CD8-positive, alpha-beta memory T cell (primary cell): Measurements from ENCODE around the gene HSH2D. TPM values are rescaled to one million over a fixed set of nuclear protein-coding genes. Genes with fewer than 3 reads are reported as not detected.
A peak's percentile ranks its signal among the peaks of the same experiment; 100 is the strongest.
"Not testable (repeated sequence)": the region's sequence is repeated elsewhere in the genome, so short reads cannot be mapped to it uniquely, and the experiment has no call there.

Experiments used
- CTCF ChIA-PET: fragments of 350-600 bp; sonication (Branson Sonifier 250); formaldehyde crosslinking; loops from one replicate; lab custom pipeline; 2021; ENCODE audit warnings: antibody characterized with exemption; lab: Charles Lee
- POLR2A ChIA-PET: fragments of 350-600 bp; sonication (Branson Sonifier 250); formaldehyde crosslinking; loops from one replicate; lab custom pipeline; 2021; ENCODE audit warnings: antibody characterized with exemption; lab: Charles Lee
- DNase-seq, 5 donors: peaks; one replicate each; pipeline versions ENCODE4 v3.0.0 to v3.0.0-alpha.2; 2020 to 2022; ENCODE audit warnings: mixed read lengths in 1 of 5
- H3K27ac ChIP-seq: one replicate; pipeline ENCODE4 v1.7.0; 2013; ENCODE audit warnings: low read depth, mild to moderate bottlenecking, low read length, moderate library complexity
- H3K27me3 ChIP-seq: 2 replicates; pipeline ENCODE4 v1.7.0; 2013; ENCODE audit warnings: low read length, mild to moderate bottlenecking; ENCODE audit not compliant: insufficient read depth, poor library complexity, severe bottlenecking
- H3K36me3 ChIP-seq: 2 replicates; pipeline ENCODE4 v1.7.0; 2013; ENCODE audit warnings: mild to moderate bottlenecking, low read length, moderate library complexity; ENCODE audit not compliant: insufficient read depth
- H3K4me1 ChIP-seq: 2 replicates; pipeline ENCODE4 v1.7.0; 2013; ENCODE audit warnings: mild to moderate bottlenecking, low read length, moderate library complexity; ENCODE audit not compliant: insufficient read depth
- H3K4me3 ChIP-seq: 2 replicates; pipeline ENCODE4 v1.7.0; 2013; ENCODE audit warnings: mild to moderate bottlenecking, low read length
- H3K9me3 ChIP-seq: 2 replicates; pipeline ENCODE4 v1.7.0; 2013; ENCODE audit warnings: mild to moderate bottlenecking, low read length
- H3K27ac Mint-ChIP-seq, 8 donors: one replicate each; pipeline ENCODE4 v1.8.0; 2020 to 2021; ENCODE audit warnings: mixed read lengths in 8 of 8, mild to moderate bottlenecking in 6 of 8, inconsistent platforms in 3 of 8, moderate library complexity in 3 of 8
- H3K27me3 Mint-ChIP-seq, 2 donors: one replicate each; pipeline ENCODE4 v1.8.0; 2020 to 2021; ENCODE audit warnings: mixed read lengths in 2 of 2, mild to moderate bottlenecking in 1 of 2, moderate library complexity in 1 of 2
- H3K36me3 Mint-ChIP-seq, 3 donors: one replicate each; pipeline ENCODE4 v1.8.0; 2020 to 2021; ENCODE audit warnings: mixed read lengths in 3 of 3, inconsistent platforms in 1 of 3, mild to moderate bottlenecking in 1 of 3
- H3K4me1 Mint-ChIP-seq, 3 donors: one replicate each; pipeline ENCODE4 v1.8.0; 2020 to 2021; ENCODE audit warnings: mixed read lengths in 3 of 3, inconsistent platforms in 1 of 3, mild to moderate bottlenecking in 1 of 3
- H3K4me3 Mint-ChIP-seq, 7 donors: one replicate each; pipeline ENCODE4 v1.8.0; 2020 to 2021; ENCODE audit warnings: mixed read lengths in 7 of 7, mild to moderate bottlenecking in 6 of 7, moderate library complexity in 4 of 7, inconsistent platforms in 2 of 7
- H3K9me3 Mint-ChIP-seq, 5 donors: one replicate each; pipeline ENCODE4 v1.8.0; 2020 to 2022; ENCODE audit warnings: mixed read lengths in 5 of 5, mild to moderate bottlenecking in 3 of 5, moderate library complexity in 2 of 5, inconsistent platforms in 1 of 5
- polyA plus RNA-seq: library from polyadenylated mRNA; unstranded; fragments of 300-500 nt; fragmentation: Illumina TruSeq; gene quantifications from one replicate; pipeline ENCODE4 v1.2.3, GENCODE V29; 2021
- total RNA-seq, 2 experiments: library from RNA; stranded (reverse); gene quantifications; one replicate each; pipeline ENCODE4 v1.2.3, GENCODE V29; 2021

HSH2D gene
- total and polyA plus RNA-seq, 3 experiments from 2014 or later, result 8.6 to 12.8 (median 9.3) TPM

DNA sequence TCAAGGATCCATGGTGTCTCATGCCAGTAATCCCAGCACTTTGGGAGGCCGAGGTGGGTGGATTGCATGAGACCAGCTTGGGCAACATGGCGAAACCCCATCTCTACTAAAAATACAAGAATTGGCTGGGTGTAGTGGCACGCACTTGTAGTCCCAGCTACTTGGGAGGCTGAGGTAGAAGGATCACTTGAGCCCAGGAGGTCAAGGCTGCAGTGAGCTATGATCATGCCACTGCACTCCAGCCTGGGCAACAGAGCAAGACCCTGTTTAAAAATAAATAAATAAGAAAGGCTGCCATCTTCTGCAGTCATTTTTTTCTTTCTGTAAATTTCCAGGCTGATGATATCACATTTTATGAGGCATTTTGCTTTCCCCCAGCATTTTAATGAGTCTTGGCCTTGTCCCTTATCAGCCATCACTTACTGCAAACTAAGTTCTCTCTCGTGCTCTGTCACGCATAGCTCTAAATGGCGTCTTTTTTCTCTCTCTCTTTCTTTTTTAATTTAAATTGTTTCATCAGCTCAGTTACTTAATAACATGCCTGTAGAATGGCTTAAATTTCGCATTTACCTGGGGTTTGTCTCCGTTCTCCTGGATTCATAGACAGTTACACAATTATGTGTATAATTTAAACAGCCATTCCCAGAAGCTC lies 44.0 kb upstream of the HSH2D start:
- not testable (repeated sequence) for H3K4me3 Mint-ChIP-seq, H3K4me3 ChIP-seq, H3K27ac ChIP-seq, H3K27me3 Mint-ChIP-seq, H3K9me3 ChIP-seq, DNase-seq, H3K9me3 Mint-ChIP-seq, H3K27me3 ChIP-seq
- ChIA-PET CTCF (interaction anchor here (1.4 to 3.3 kb wide), 3 partner anchors 12 to 29 kb away, joined by 3 to 15 read pairs (median 4); partner anchors contain the start of gene RAB8A), POLR2A (interaction anchor here (1.0 kb wide), 1 partner anchor 9 kb away, joined by 3 read pairs; no protein-coding TSS in a partner anchor)
- Mint-ChIP-seq H3K36me3 (peaks cover 6 to 83% (median 26%) of the 10 kb centered on the region in 3 donors), H3K4me1 (peaks cover 14 to 16% (median 14%) of the 10 kb centered on the region in 3 donors), H3K27ac (peak overlapping the region in 3 of 8 donors; percentile 16 to 66 (median 17))
- Histone ChIP-seq H3K36me3 (peaks cover 50% of the 10 kb centered on the region), H3K4me1 (peaks cover 11% of the 10 kb centered on the region)

GRCh38 chr19:16100524-16100923 lies 43.0 kb upstream of the HSH2D start:
- CTCF ChIA-PET, result interaction anchor here (1.4 to 3.3 kb wide), 2 partner anchors 10 to 30 kb away, joined by 3 to 15 read pairs; partner anchors contain the start of gene RAB8A
- Mint-ChIP-seq H3K36me3 (peaks cover 0 to 77% (median 16%) of the 10 kb centered on the region in 3 donors), H3K4me3 (no peak overlapping the region), H3K27me3 (no peaks in the 10 kb centered on the region), H3K9me3 (no peaks in the 10 kb centered on the region), H3K27ac (peak overlapping the region in 1 of 8 donors; percentile 57), H3K4me1 (peaks cover 5 to 9% (median 6%) of the 10 kb centered on the region in 3 donors)
- POLR2A ChIA-PET, result interaction anchor here (1.0 kb wide), 1 partner anchor 8 kb away, joined by 3 read pairs; no protein-coding TSS in a partner anchor
- H3K4me3 ChIP-seq, result no peak overlapping the region
- H3K9me3 ChIP-seq, result no peaks in the 10 kb centered on the region
- H3K4me1 ChIP-seq, result peaks cover under 1% of the 10 kb centered on the region
- H3K27ac ChIP-seq, result no peak overlapping the region
- no peaks in the 10 kb centered on the region for H3K27me3 ChIP-seq
- peaks cover 43% of the 10 kb centered on the region for H3K36me3 ChIP-seq
- no peak for DNase-seq

DNA sequence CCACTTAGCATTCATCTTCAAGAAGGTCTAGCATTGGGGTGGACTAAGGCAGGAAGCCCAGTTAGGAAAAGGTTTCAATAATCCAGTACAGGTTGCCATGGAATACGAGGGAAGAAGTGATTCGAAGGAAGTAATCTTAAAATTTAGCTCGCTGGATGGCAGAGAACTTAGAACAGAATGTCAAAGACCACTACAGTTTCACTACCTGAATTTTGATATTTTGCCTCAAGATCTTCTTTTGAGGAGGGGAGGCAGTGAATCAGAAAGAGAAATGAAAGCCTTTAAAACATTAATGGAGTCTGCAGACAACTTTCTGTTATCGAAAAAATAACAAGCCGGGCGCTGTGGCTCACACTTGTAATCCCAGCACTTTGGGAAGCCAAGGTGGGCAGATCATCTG lies 38.8 kb upstream of the HSH2D start:
- H3K36me3 Mint-ChIP-seq, result peaks cover 0 to 45% (median 7%) of the 10 kb centered on the region in 3 donors
- Histone ChIP-seq H3K36me3 (peaks cover 26% of the 10 kb centered on the region), H3K4me1 (no peaks in the 10 kb centered on the region), H3K9me3 (no peaks in the 10 kb centered on the region), H3K27me3 (no peaks in the 10 kb centered on the region), H3K27ac (no peak overlapping the region), H3K4me3 (no peak overlapping the region)
- DNase-seq, result no peak
- H3K27ac Mint-ChIP-seq, result no peak overlapping the region
- no peaks in the 10 kb centered on the region for H3K9me3 Mint-ChIP-seq
- H3K4me3 Mint-ChIP-seq, result no peak overlapping the region
- ChIA-PET CTCF (interaction anchor here (1.1 kb wide), 1 partner anchor 8 kb away, joined by 3 read pairs; no protein-coding TSS in a partner anchor), POLR2A (no interaction called here)
- H3K4me1 Mint-ChIP-seq, result no peaks in the 10 kb centered on the region
- H3K27me3 Mint-ChIP-seq, result no peaks in the 10 kb centered on the region

GRCh38 chr19:16106121-16106520 lies 37.4 kb upstream of the HSH2D start:
- no peak overlapping the region for H3K27ac ChIP-seq
- peak overlapping the region in 4 of 8 donors; percentile 32 to 91 (median 76) for H3K27ac Mint-ChIP-seq

GRCh38 chr19:16111160-16111908 lies 32.2 kb upstream of the HSH2D start, which contains the start of gene RAB8A:
Gene RAB8A, plus strand, starts transcription at chr19:16111889. Its CDS starts 13 bp downstream, at chr19:16111902.
- Histone ChIP-seq H3K9me3 (no peaks in the 10 kb centered on the region), H3K27me3 (no peaks in the 10 kb centered on the region), H3K27ac (peak within 1 kb of the TSS; percentile 94), H3K4me3 (peak within 1 kb of the TSS; percentile 89), H3K4me1 (peaks cover 36% of the 10 kb centered on the region), H3K36me3 (peaks cover 8% of the 10 kb centered on the region)
- Mint-ChIP-seq H3K4me1 (peaks cover 36 to 48% (median 40%) of the 10 kb centered on the region in 3 donors), H3K9me3 (no peaks in the 10 kb centered on the region), H3K27ac (peak within 1 kb of the TSS; percentile 93 to 99 (median 98)), H3K27me3 (peaks cover 0 to 2% of the 10 kb centered on the region in 2 donors), H3K4me3 (peak within 1 kb of the TSS; percentile 92 to 100 (median 98)), H3K36me3 (peaks cover 0 to 33% (median 2%) of the 10 kb centered on the region in 3 donors)
- CTCF ChIA-PET, result interaction anchor here (0.6 to 4.2 kb wide), 21 partner anchors 8 to 74 kb away, joined by 3 to 37 read pairs (median 5); partner anchors contain the start of genes FAM32A, HSH2D and TPM4
- POLR2A ChIA-PET, result interaction anchor here (0.6 to 2.3 kb wide), 8 partner anchors 9 to 74 kb away, joined by 4 to 15 read pairs (median 8); partner anchors contain the start of gene FAM32A
- peak; percentile 97 to 99 (median 99) for DNase-seq

More at GRCh38 chr19:16106121-16106520, 37.4 kb upstream of the HSH2D start:
- Histone ChIP-seq H3K27me3 (no peaks in the 10 kb centered on the region), H3K9me3 (no peaks in the 10 kb centered on the region), H3K4me1 (peaks cover 5% of the 10 kb centered on the region), H3K36me3 (peaks cover 14% of the 10 kb centered on the region), H3K4me3 (no peak overlapping the region)
- H3K27me3 Mint-ChIP-seq, result peaks cover 0 to under 1% of the 10 kb centered on the region in 2 donors
- POLR2A ChIA-PET, result no interaction called here
- peaks cover 0 to 31% (median 3%) of the 10 kb centered on the region in 3 donors for H3K36me3 Mint-ChIP-seq
- no peak overlapping the region for H3K4me3 Mint-ChIP-seq
- peaks cover under 1 to 2% (median 2%) of the 10 kb centered on the region in 3 donors for H3K4me1 Mint-ChIP-seq
- H3K9me3 Mint-ChIP-seq, result no peaks in the 10 kb centered on the region
- CTCF ChIA-PET, result interaction anchor here (0.7 to 1.6 kb wide), 3 partner anchors 11 to 64 kb away, joined by 3 to 4 read pairs (median 3); no protein-coding TSS in a partner anchor
- no peak for DNase-seq

DNA sequence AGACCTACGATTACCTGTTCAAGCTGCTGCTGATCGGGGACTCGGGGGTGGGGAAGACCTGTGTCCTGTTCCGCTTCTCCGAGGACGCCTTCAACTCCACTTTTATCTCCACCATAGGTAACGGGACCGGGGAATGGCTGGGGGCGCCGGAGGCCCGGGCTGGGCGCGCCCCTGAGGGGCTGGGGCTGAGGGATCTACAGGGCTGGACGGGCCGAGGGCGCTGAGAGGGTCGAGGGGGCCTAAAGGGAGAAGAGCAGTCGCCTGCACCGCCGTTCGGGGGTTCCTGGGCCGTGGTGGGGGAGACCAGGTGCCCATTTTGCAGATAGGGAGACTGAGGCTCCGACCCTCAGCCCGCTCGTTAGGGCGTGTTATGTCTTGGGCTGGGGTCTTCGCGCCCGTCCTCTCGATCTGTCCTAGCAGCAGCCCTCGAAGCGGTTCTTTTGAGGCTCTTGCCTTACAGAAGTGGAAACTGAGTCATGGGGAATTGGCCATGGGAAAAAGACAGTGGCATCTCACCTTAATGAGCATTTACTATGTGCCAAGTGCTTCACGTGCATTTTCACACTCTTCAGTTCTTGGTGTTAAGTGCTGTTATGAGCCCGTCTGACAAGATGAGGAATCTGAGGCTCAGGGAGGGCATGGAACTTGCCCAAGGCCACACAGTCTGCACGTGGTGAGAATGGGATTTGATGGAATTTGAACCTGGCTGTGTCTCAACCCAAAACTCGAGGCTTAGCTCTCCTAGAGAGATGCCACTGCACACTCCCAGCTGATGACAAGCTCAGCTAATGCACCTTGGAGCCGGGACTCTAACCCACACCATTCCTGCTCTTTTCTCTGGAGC lies 31.4 kb upstream of the HSH2D start:
- POLR2A ChIA-PET, result interaction anchor here (0.6 to 2.3 kb wide), 7 partner anchors 8 to 74 kb away, joined by 3 to 15 read pairs (median 8); partner anchors contain the start of gene FAM32A
- Histone ChIP-seq H3K9me3 (no peaks in the 10 kb centered on the region), H3K27me3 (no peaks in the 10 kb centered on the region), H3K4me3 (peak overlapping the region; percentile 89), H3K4me1 (peaks cover 36% of the 10 kb centered on the region), H3K36me3 (peaks cover 8% of the 10 kb centered on the region), H3K27ac (peak overlapping the region; percentile 94)
- H3K4me1 Mint-ChIP-seq, result peaks cover 38 to 54% (median 41%) of the 10 kb centered on the region in 3 donors
- peak overlapping the region; percentile 93 to 99 (median 98) for H3K27ac Mint-ChIP-seq
- peaks cover 0 to 2% of the 10 kb centered on the region in 2 donors for H3K27me3 Mint-ChIP-seq
- CTCF ChIA-PET, result interaction anchor here (0.6 to 4.2 kb wide), 11 partner anchors 8 to 73 kb away, joined by 3 to 37 read pairs (median 9); partner anchors contain the start of genes FAM32A, HSH2D and TPM4
- H3K9me3 Mint-ChIP-seq, result no peaks in the 10 kb centered on the region
- no peak for DNase-seq
- H3K36me3 Mint-ChIP-seq, result peaks cover 0 to 37% (median 2%) of the 10 kb centered on the region in 3 donors
- peak overlapping the region; percentile 92 to 100 (median 98) for H3K4me3 Mint-ChIP-seq
